GM21786 (cell line): ENCODE data around the gene KLC1.
"Not testable (repeated sequence)": the region's sequence is repeated elsewhere in the genome, so short reads cannot be mapped to it uniquely, and the experiment has no call there.

Experiments
- ATAC-seq: cut with Tn5 transposase; IDR thresholded peaks from one replicate; pipeline ENCODE4 v1.9.1; 2021; ENCODE audit not compliant: unreplicated experiment

KLC1 gene

GRCh38 chr14:103628684-103629502 is at the start of gene KLC1:
KLC1 (plus strand) TSS chr14:103629211; CDS start chr14:103654565, 25,354 bp downstream.
- ATAC-seq, result peak; percentile 47

- ATAC-seq, result no peak
These were observed 47.8 kb upstream of the KLC1 start for GRCh38 chr14:103581206-103581605.

- ATAC-seq, result no peak
These were observed 46.9 kb upstream of the KLC1 start for GRCh38 chr14:103581954-103582703.

GRCh38 chr14:103584326-103584915 is 44.6 kb upstream of the KLC1 start:
- no peak for ATAC-seq

- peak; percentile 97 for ATAC-seq
These were observed 35.4 kb upstream of the KLC1 start for GRCh38 chr14:103593577-103593976.

GRCh38 chr14:103594265-103594664 is 34.7 kb upstream of the KLC1 start:
- no peak for ATAC-seq

- no peak for ATAC-seq
These were observed 31.2 kb upstream of the KLC1 start for GRCh38 chr14:103597623-103598377.

- no peak for ATAC-seq
These were observed 28.5 kb upstream of the KLC1 start for GRCh38 chr14:103600503-103600902.

GRCh38 chr14:103604620-103605019 is 24.4 kb upstream of the KLC1 start:
- ATAC-seq, result no peak

- no peak for ATAC-seq
These were observed 21.9 kb upstream of the KLC1 start for GRCh38 chr14:103606963-103607668.

GRCh38 chr14:103607822-103608221 is 21.2 kb upstream of the KLC1 start:
- no peak for ATAC-seq

GRCh38 chr14:103609081-103609480 is 19.9 kb upstream of the KLC1 start:
- not testable (repeated sequence) for ATAC-seq

- ATAC-seq, result no peak
These were observed 17.8 kb upstream of the KLC1 start for GRCh38 chr14:103611215-103611614.

GRCh38 chr14:103613517-103613916 is 15.5 kb upstream of the KLC1 start:
- no peak for ATAC-seq

GRCh38 chr14:103616635-103617300 is 12.2 kb upstream of the KLC1 start:
- ATAC-seq, result no peak

GRCh38 chr14:103619057-103619456 is 10.0 kb upstream of the KLC1 start:
- ATAC-seq, result no peak

GRCh38 chr14:103621860-103622259 is 7.2 kb upstream of the KLC1 start:
- ATAC-seq, result no peak

GRCh38 chr14:103623308-103623707 is 5.7 kb upstream of the KLC1 start:
- no peak for ATAC-seq

GRCh38 chr14:103623883-103624482 is 5.0 kb upstream of the KLC1 start:
- no peak for ATAC-seq

GRCh38 chr14:103624860-103625259 is 4.2 kb upstream of the KLC1 start:
- ATAC-seq, result no peak
